ENCODE measurements around the gene CUL9. TPM values are rescaled to one million over a fixed set of nuclear protein-coding genes. Genes with fewer than 3 reads are reported as not detected.

Gene CUL9
- total and polyA plus RNA-seq, 2 donors (not counting 1 experiment from before 2014, with no cell fraction given): 6.7 to 32.2 TPM

GRCh38 chr6:43243664-43244321, 61.8 kb downstream of the CUL9 start:
- H3K36me3 ChIP-seq (ENCODE audit: control insufficient read depth, insufficient read depth, low read length): no peaks in the 10 kb centered on the region

GRCh38 chr6:43246301-43247113, 64.5 kb downstream of the CUL9 start:
- H3K9me3 ChIP-seq (ENCODE audit: control insufficient read depth, insufficient read depth, low read depth, low read length): no peaks in the 10 kb centered on the region
- H3K9ac ChIP-seq (ENCODE audit: insufficient read depth, low read length): no peak overlapping the region
- H3K36me3 ChIP-seq (ENCODE audit: control insufficient read depth, insufficient read depth, low read length): no peaks in the 10 kb centered on the region
- peaks cover 62% of the 10 kb centered on the region for H3K27me3 ChIP-seq (ENCODE audit: control insufficient read depth, insufficient read depth, low read length)
- H3K79me2 ChIP-seq (ENCODE audit: control insufficient read depth, insufficient read depth, low read length): no peaks in the 10 kb centered on the region
- H3K4me2 ChIP-seq (ENCODE audit: extremely low read depth, insufficient read depth, low read length): peak overlapping the region; percentile 81
- H4K20me1 ChIP-seq (ENCODE audit: control insufficient read depth, extremely low read depth, insufficient read depth, low read length): no peaks in the 10 kb centered on the region
- TF ChIP-seq CTCF (conservative IDR thresholded peaks at IDR 0.05 in 1 of 2, IDR thresholded peaks at IDR 0.05 in 1 of 2; ENCODE audit: low read depth in 1 of 2, low read length in 2 of 2) (no peak), EZH2 (IDR thresholded peaks at IDR 0.05; ENCODE audit: low read length, missing control alignments) (peak; percentile 45)
- peak in 1 of 2 donors; percentile 27 for DNase-seq (ENCODE audit: low read depth in 2 of 2)
- peak overlapping the region; percentile 21 to 53 (median 31) for H3K4me3 ChIP-seq (replicated peaks in 1 of 4; ENCODE audit: control extremely low read depth in 1 of 4, insufficient read depth in 1 of 4, low read depth in 3 of 4, low read length in 4 of 4)
- no peaks in the 10 kb centered on the region for H3K4me1 ChIP-seq (ENCODE audit: control insufficient read depth, extremely low read depth, insufficient read depth, low read length)
- H3K27ac ChIP-seq (ENCODE audit: insufficient read depth, low read length): no peak overlapping the region
- peak overlapping the region; percentile 70 for H2AFZ ChIP-seq (ENCODE audit: low read length)

More at GRCh38 chr6:43243664-43244321, 61.8 kb downstream of the CUL9 start:
- H3K9ac ChIP-seq (ENCODE audit: insufficient read depth, low read length): no peak overlapping the region
- no peaks in the 10 kb centered on the region for H3K79me2 ChIP-seq (ENCODE audit: control insufficient read depth, insufficient read depth, low read length)
- H3K27me3 ChIP-seq (ENCODE audit: control insufficient read depth, insufficient read depth, low read length): peaks cover 59% of the 10 kb centered on the region
- H3K4me1 ChIP-seq (ENCODE audit: control insufficient read depth, extremely low read depth, insufficient read depth, low read length): no peaks in the 10 kb centered on the region
- DNase-seq (ENCODE audit: low read depth in 2 of 2): no peak
- H2AFZ ChIP-seq (ENCODE audit: low read length): no peak overlapping the region
- no peak overlapping the region for H3K4me3 ChIP-seq (replicated peaks in 1 of 4; ENCODE audit: control extremely low read depth in 1 of 4, insufficient read depth in 1 of 4, low read depth in 3 of 4, low read length in 4 of 4)
- no peaks in the 10 kb centered on the region for H4K20me1 ChIP-seq (ENCODE audit: control insufficient read depth, extremely low read depth, insufficient read depth, low read length)
- no peak overlapping the region for H3K4me2 ChIP-seq (ENCODE audit: extremely low read depth, insufficient read depth, low read length)
- TF ChIP-seq EZH2 (IDR thresholded peaks at IDR 0.05; ENCODE audit: low read length, missing control alignments) (peak; percentile 91), CTCF (conservative IDR thresholded peaks at IDR 0.05 in 1 of 2, IDR thresholded peaks at IDR 0.05 in 1 of 2; ENCODE audit: low read depth in 1 of 2, low read length in 2 of 2) (no peak)
- no peaks in the 10 kb centered on the region for H3K9me3 ChIP-seq (ENCODE audit: control insufficient read depth, insufficient read depth, low read depth, low read length)
- H3K27ac ChIP-seq (ENCODE audit: insufficient read depth, low read length): no peak overlapping the region

Data from fibroblast of lung (primary cell).